Measurements from ENCODE around the gene ATP9A. TPM values are rescaled to one million over a fixed set of nuclear protein-coding genes. Genes with fewer than 3 reads are reported as not detected.

ATP9A gene
- total RNA-seq, 1 experiment from 2014 or later, result 12.1 TPM

DNA sequence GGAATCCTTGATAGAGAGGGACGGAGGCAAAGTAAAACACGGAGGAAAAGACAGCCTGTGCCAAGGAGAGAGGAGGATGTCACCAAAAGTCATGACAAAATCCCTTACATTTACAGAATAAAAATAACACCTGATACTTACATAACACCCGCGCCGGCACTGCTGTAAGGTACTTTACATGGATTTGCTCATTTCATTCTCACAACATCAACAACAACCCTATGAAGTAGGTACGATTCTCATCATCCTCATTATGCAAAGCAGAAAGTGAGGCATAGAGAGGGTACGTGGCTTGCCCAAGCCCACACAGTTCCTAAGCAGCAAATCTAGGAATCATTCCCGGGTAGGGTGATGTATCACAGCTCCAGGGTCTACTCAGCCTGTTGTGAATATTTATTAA is 158.1 kb downstream of the ATP9A start:
- Histone ChIP-seq H4K5ac (ENCODE audit: insufficient read length, low read depth, low read length) (no peak overlapping the region), H3K4ac (ENCODE audit: low read depth, low read length) (no peak overlapping the region), H2AK5ac (ENCODE audit: insufficient read length, low read length) (no peak overlapping the region), H3K4me2 (ENCODE audit: insufficient read depth, insufficient read length, low read length) (no peak overlapping the region), H3K18ac (ENCODE audit: insufficient read length, low read depth, low read length) (no peak overlapping the region), H3K14ac (ENCODE audit: insufficient read depth, low read length) (no peak overlapping the region), H2AFZ (ENCODE audit: low read length) (no peak overlapping the region), H4K20me1 (ENCODE audit: control insufficient read depth, insufficient read depth, insufficient read length) (no peaks in the 10 kb centered on the region), H3K9ac (ENCODE audit: extremely low read depth, insufficient read length, low read length) (no peak overlapping the region), H3K9me3 (ENCODE audit: control insufficient read depth, low read depth, low read length) (no peaks in the 10 kb centered on the region), H3K4me1 (ENCODE audit: insufficient read depth, low read length) (no peaks in the 10 kb centered on the region), H3K79me2 (ENCODE audit: insufficient read depth, low read length) (no peaks in the 10 kb centered on the region), H2BK12ac (ENCODE audit: insufficient read length, low read depth, low read length) (no peak overlapping the region), H3K79me1 (ENCODE audit: insufficient read depth, low read depth, low read length, poor library complexity, severe bottlenecking) (no peaks in the 10 kb centered on the region), H3K27me3 (ENCODE audit: insufficient read depth, low read length) (no peaks in the 10 kb centered on the region), H4K91ac (ENCODE audit: insufficient read length, low read depth, low read length) (no peak overlapping the region), H3K27ac (ENCODE audit: insufficient read length, low read depth, low read length) (no peak overlapping the region), H3K23ac (ENCODE audit: insufficient read length, low read depth, low read length) (no peak overlapping the region), H2BK15ac (ENCODE audit: low read depth, low read length) (no peak overlapping the region), H4K8ac (replicated peaks; ENCODE audit: insufficient read length, low read depth, low read length) (no peak overlapping the region), H3K56ac (ENCODE audit: insufficient read length, low read depth, low read length) (no peak overlapping the region), H3T11ph (ENCODE audit: low read length) (no peak overlapping the region), H3K23me2 (ENCODE audit: insufficient read length, low read depth, low read length, poor library complexity, severe bottlenecking) (peaks cover 3% of the 10 kb centered on the region), H2BK20ac (ENCODE audit: low read depth, low read length, poor library complexity, severe bottlenecking) (no peak overlapping the region), H2BK120ac (ENCODE audit: low read depth, low read length, poor library complexity, severe bottlenecking) (no peak overlapping the region), H2BK5ac (ENCODE audit: insufficient read length, low read length) (no peak overlapping the region)
- H3K27ac Mint-ChIP-seq, result peak overlapping the region in 1 of 3 experiments; percentile 24; a peak in 1 of 7 replicates
- H3K4me1 Mint-ChIP-seq, result peaks cover 3 to 4% of the 10 kb centered on the region in 2 experiments
- TF ChIP-seq, protein P1, sequence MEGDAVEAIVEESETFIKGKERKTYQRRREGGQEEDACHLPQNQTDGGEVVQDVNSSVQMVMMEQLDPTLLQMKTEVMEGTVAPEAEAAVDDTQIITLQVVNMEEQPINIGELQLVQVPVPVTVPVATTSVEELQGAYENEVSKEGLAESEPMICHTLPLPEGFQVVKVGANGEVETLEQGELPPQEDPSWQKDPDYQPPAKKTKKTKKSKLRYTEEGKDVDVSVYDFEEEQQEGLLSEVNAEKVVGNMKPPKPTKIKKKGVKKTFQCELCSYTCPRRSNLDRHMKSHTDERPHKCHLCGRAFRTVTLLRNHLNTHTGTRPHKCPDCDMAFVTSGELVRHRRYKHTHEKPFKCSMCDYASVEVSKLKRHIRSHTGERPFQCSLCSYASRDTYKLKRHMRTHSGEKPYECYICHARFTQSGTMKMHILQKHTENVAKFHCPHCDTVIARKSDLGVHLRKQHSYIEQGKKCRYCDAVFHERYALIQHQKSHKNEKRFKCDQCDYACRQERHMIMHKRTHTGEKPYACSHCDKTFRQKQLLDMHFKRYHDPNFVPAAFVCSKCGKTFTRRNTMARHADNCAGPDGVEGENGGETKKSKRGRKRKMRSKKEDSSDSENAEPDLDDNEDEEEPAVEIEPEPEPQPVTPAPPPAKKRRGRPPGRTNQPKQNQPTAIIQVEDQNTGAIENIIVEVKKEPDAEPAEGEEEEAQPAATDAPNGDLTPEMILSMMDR (conservative IDR thresholded peaks at IDR 0.05), result no peak
- WGBS (ENCODE audit: extremely low coverage, insufficient read length, low lambda C conversion rate), result no CpG with 5 or more reads among the region's 8 CpGs
- H3K27me3 Mint-ChIP-seq (ENCODE audit: low read depth), result no peaks in the 10 kb centered on the region
- H3K36me3 Mint-ChIP-seq (ENCODE audit: insufficient read depth in 1 of 3, low read depth in 3 of 3), result no peaks in the 10 kb centered on the region; a peak in 2 of 7 replicates
- no peak overlapping the region for H3K4me3 Mint-ChIP-seq
- DNase-seq, result no peak
- no peaks in the 10 kb centered on the region for H3K9me3 Mint-ChIP-seq

Data from H9 (cell line).